GM10266 (cell line): ENCODE results near the gene TLCD5.

Source experiments
- DNase-seq: peaks from one replicate; pipeline ENCODE4 v3.0.0; 2012; ENCODE audit errors: extremely low spot score
- CTCF ChIP-seq: IDR thresholded peaks from 2 replicates; pipeline ENCODE4 v1.5.1; 2012; ENCODE audit warnings: mild to moderate bottlenecking, low read depth; ENCODE audit not compliant: control insufficient read depth, insufficient read depth; ENCODE audit errors: missing control alignments

Gene TLCD5

GRCh38 chr11:120381401-120381800, 56.3 kb downstream of the TLCD5 start:
- no peak for DNase-seq
- no peak for TF ChIP-seq CTCF
